GM12875 (cell line): ENCODE data around the gene SERP2.
"Not testable (repeated sequence)": the region's sequence is repeated elsewhere in the genome, so short reads cannot be mapped to it uniquely, and the experiment has no call there.

Experiments
- H3K4me3 ChIP-seq: one replicate; pipeline ENCODE4 v1.5.1; 2011; ENCODE audit warnings: low read depth, low read length, control low read depth
- TF ChIP-seq, protein P1 (sequence below): IDR thresholded peaks from 2 replicates; pipeline ENCODE4 v1.5.1; 2011; ENCODE audit warnings: low read depth, mild to moderate bottlenecking, control low read depth, inconsistent platforms, low read length, moderate library complexity, borderline replicate concordance; ENCODE audit not compliant: insufficient read depth

The SERP2 gene

DNA sequence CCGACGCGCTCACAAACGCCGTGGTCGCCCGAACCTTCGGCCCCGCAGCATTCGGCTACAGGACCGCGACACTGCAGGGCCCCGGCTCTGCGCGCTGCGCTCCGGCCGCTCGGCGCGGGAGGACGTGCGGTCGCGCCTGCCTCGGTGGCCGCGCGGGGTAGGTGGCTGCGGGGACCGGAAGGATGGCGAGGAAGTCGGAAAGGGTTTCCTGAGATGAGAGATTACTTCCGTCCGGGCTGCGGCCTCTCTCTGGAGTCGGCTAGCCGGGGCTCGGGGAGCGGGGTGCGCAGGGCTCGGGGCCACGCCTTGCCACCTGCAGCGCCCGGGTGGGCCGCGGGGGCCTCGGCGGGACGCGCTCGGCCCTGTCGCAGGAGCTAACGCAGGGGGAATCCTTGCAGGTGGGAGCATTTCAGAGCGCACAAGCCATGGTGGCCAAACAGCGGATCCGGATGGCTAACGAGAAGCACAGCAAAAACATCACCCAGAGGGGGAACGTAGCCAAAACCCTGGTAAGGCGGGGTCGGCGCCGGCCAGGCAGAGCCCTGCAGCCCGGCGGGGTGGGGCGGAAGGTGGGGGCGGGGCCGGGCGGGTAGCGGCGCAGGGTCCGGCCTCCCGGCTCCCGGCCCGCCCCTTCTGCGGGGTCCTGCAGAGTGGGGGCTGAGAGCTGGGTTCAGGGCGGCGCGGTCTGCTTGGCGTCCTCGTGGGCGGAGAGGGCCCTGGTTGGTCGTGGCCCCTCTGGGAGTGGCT lies at the start of gene SERP2:
TSS of gene SERP2 (plus strand) at position 224 of the 747 bp plus-strand sequence. CDS start at position 426, 202 bp downstream.
- TF ChIP-seq, protein P1, sequence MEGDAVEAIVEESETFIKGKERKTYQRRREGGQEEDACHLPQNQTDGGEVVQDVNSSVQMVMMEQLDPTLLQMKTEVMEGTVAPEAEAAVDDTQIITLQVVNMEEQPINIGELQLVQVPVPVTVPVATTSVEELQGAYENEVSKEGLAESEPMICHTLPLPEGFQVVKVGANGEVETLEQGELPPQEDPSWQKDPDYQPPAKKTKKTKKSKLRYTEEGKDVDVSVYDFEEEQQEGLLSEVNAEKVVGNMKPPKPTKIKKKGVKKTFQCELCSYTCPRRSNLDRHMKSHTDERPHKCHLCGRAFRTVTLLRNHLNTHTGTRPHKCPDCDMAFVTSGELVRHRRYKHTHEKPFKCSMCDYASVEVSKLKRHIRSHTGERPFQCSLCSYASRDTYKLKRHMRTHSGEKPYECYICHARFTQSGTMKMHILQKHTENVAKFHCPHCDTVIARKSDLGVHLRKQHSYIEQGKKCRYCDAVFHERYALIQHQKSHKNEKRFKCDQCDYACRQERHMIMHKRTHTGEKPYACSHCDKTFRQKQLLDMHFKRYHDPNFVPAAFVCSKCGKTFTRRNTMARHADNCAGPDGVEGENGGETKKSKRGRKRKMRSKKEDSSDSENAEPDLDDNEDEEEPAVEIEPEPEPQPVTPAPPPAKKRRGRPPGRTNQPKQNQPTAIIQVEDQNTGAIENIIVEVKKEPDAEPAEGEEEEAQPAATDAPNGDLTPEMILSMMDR, result no peak
- H3K4me3 ChIP-seq, result peak within 1 kb of the TSS; percentile 29

DNA sequence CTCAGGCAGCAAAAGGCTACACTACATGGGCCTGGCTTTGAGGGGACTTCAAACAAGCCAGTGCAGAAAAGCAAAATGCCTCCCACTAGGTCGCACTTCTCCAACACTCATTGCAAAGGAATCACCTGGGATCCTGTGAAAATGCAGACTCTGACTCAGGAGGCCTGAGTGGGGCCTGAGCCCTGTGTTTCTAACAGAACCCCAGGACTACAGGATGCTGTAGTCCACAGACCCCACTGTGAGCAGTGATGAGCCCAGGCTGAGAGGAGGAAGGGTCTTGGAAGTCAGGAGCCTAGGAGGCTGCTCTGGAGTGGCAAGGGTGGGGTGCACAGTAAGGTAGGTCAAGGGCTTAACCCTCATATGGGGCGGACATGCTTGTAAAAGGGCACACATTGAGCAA lies 46.7 kb upstream of the SERP2 start:
- TF ChIP-seq, protein P1, result no peak
- no peak overlapping the region for H3K4me3 ChIP-seq

DNA sequence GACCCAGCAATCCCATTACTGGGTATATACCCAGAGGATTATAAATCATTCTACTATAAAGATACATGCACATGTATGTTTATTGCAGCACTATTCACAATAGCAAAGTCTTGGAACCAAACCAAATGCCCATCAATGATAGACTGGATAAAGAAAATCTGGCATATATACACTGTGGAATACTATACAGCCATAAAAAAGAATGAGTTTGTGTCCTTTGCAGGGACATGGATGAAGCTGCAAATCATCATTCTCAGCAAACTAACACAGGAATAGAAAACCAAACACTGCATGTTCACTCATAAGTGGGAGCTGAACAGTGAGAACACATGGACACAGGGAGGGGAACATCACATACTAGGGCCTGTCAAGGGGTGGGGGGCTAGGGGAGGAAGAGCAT lies 44.6 kb upstream of the SERP2 start:
- not testable (repeated sequence) for H3K4me3 ChIP-seq

DNA sequence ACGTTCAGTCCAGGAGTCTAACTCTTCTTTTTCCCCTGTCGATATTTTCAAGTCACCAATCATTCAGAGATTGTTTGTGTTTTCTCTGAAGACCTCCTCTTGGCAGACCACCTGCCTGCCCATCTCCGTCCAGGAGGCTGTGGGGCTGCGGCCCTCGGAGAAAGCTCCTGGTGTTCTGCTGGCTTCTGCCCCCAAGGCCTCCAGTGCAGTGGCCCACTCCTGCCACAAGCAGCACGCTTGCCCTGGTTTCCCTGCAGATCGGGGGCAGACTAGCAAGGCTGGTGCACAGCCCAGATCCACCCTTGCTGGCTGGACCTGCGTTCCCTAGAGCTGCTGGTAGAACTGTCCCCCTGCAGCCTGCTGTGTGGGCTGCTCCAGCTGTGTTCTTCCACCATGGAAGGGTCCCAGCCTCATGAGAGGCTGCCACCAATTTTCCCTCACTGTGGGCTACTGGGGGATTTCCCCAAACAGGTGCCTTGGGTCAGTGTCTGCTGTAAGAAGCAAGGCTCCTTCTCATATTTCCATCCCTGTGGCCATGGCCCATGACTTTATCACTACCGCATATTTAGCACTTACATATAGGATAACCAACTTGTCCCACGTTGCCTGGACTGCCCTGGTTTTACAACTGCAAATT lies 43.6 kb upstream of the SERP2 start:
- H3K4me3 ChIP-seq, result no peak overlapping the region
- TF ChIP-seq, protein P1, result no peak

DNA sequence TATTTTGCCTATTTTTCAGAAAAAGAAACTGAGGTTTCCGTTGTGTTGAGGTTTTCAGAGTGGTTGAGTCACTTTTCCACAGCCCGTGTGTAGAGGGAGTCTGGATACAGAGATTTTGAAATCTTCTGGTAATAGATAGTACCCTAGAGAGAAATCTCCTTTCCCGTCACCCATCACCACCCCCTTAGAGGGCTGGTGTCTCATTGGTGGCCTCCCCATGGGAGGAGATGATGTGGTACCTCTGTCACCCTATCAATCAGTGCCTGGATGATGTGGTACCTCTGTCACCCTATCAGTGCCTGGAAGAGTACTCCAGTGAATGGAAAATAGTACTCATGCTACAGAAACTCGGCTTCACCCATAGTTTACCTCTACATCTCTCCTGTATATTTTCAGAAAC lies 42.2 kb upstream of the SERP2 start:
- TF ChIP-seq, protein P1, result no peak
- no peak overlapping the region for H3K4me3 ChIP-seq

DNA sequence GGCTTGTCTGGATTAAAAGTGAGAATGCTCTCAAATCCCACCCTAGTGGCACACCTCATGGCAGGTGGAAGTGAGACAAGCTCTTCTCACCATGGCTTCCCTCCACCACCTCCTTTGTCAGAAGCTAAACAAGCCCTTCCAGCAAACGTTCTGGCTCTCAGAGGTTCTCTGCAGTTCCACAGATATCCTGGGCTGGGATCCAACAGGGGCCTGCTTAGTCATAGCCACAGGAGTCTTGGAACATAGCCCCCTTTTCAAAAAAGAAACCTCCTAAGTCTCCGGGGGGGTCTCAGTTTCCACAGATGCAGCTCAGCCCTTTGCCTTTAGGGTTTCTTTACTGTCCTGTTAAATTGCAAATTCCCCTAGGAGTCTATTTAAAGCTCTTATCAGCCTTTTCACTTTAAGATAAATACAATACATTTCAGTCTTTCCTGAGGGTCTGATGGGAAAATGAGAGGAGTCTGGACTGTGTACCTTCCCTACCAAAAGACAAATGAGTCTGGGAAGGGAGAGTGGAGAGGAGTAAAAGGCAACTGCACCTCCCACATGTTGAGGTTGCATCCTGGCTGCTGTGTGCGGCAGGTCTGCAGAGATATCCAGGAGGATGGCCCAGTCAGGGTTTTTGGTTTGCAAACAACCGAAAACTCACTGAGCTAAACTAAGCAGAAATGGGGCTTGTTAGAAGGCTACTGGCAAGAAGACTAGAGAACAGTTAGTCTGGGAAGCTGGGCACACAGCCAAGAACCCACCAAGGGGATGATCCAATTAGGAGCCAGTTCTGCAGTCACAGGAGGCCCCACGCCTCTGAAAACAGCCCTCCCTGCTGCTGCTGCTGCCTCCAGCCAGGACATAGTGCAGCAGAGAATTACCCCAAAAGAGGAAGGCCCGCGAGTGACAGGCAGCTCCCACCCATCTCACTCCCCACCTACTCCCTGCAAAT lies 41.4 kb upstream of the SERP2 start:
- H3K4me3 ChIP-seq, result no peak overlapping the region
- TF ChIP-seq, protein P1, result no peak

DNA sequence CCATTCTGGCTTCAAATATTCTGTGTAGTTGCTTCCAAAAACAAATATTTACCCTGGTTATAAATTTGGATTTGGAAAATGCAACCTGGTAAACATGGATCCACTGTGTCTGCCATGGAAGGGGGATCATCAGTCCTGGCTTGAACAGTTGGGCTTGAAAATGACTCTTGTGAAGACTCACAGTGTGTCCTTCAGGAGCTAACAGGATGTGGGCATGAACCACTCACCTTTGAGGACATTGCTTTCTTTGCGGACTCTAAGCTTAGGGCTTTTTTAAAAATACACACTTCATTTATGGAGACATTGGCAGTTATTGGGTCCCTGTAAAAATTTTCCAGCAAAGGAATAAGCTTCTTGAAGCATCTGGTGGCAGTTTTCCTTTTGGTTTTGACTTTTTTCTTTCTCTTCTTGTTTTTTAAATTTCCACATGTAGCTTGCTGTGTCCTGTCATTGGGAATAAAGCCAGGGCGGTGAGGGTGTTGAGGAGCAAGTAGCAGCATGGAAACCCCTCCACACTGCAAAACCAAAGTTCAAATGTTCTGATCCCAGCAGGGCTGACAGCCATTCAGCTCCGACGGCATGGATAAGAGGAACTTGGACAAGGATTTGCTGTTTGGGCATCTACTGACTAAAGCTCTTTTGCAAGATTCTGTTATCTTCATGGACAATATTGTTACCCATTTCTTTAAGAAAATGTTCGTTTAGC lies 39.5 kb upstream of the SERP2 start:
- H3K4me3 ChIP-seq, result no peak overlapping the region
- TF ChIP-seq, protein P1, result no peak
